Liver (tissue), 3 donors: ENCODE data around the gene TMPRSS11A.

Experiments
- ATF3 ChIP-seq: IDR thresholded peaks from 2 replicates; pipeline ENCODE4 v1.6.1; 2016; ENCODE audit warnings: antibody characterized with exemption
- CTCF ChIP-seq: fragments of 150-350 bp; IDR thresholded peaks from 2 replicates; pipeline ENCODE4 v1.5.1; 2017; ENCODE audit warnings: improper control_type of control experiment, low read depth, low read length; ENCODE audit not compliant: missing input control
- FOXA2 ChIP-seq: IDR thresholded peaks from 2 replicates; pipeline ENCODE4 v1.6.1; 2016; ENCODE audit warnings: antibody characterized with exemption
- GABPA ChIP-seq, 2 donors: IDR thresholded peaks in 1 of 2; conservative IDR thresholded peaks in 1 of 2; 2 replicates each; pipeline ENCODE4 v1.6.1; 2016; ENCODE audit warnings: antibody characterized with exemption in 2 of 2, mild to moderate bottlenecking in 1 of 2, moderate library complexity in 1 of 2
- JUND ChIP-seq, 2 donors: IDR thresholded peaks; 2 replicates each; pipeline ENCODE4 v1.6.1; 2016; ENCODE audit warnings: antibody characterized with exemption in 2 of 2
- NR2F2 ChIP-seq: IDR thresholded peaks from 2 replicates; pipeline ENCODE4 v1.6.1; 2016; ENCODE audit warnings: antibody characterized with exemption
- RAD21 ChIP-seq, 2 donors: IDR thresholded peaks; 2 replicates each; pipeline ENCODE4 v1.6.1; 2016; ENCODE audit warnings: antibody characterized with exemption in 2 of 2, mild to moderate bottlenecking in 2 of 2
- REST ChIP-seq: IDR thresholded peaks from 2 replicates; pipeline ENCODE4 v1.6.1; 2016; ENCODE audit warnings: antibody characterized with exemption, mild to moderate bottlenecking
- RXRA ChIP-seq, 2 donors: IDR thresholded peaks; 2 replicates each; pipeline ENCODE4 v1.6.1; 2017 to 2018; ENCODE audit warnings: antibody characterized with exemption in 2 of 2, mild to moderate bottlenecking in 1 of 2
- TAF1 ChIP-seq: conservative IDR thresholded peaks from 2 replicates; pipeline ENCODE4 v1.6.1; 2016; ENCODE audit warnings: antibody characterized with exemption, mild to moderate bottlenecking
- TF ChIP-seq, protein P1 (sequence below): IDR thresholded peaks from 2 replicates; pipeline ENCODE4 v1.6.1; 2016; ENCODE audit warnings: antibody characterized with exemption
- TF ChIP-seq, protein P2 (sequence below): IDR thresholded peaks from 2 replicates; pipeline ENCODE4 v1.6.1; 2016; ENCODE audit warnings: antibody characterized with exemption
- donor health status: healthy.
- donor health status: healthy.

DNA sequence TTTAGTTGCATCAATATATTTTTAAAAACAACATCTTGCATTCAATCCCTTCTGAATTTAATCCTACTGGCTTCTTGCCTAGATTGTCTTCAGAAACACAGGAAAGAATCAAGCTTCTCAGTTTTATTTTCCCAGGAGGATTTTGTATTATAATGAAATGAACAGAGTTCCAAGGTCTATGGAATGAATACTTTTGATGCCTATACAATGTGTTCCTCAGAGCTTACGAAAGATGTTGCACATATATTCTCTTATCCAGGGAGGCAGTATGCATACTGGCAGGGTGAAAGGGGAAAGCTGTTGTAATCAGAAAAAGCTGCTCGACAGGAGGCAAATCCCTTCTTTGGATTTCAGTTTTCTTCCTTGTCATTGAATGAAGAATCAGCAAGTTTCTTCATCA is 88.3 kb downstream of the TMPRSS11A start:
- TF ChIP-seq CTCF (no peak), REST (no peak), ATF3 (no peak), JUND (IDR thresholded peaks at IDR 0.05) (no peak), RAD21 (IDR thresholded peaks at IDR 0.05) (no peak), TAF1 (no peak), NR2F2 (no peak), GABPA (IDR thresholded peaks at IDR 0.05 in 1 of 2, conservative IDR thresholded peaks at IDR 0.05 in 1 of 2) (no peak), FOXA2 (no peak), RXRA (IDR thresholded peaks at IDR 0.05) (no peak)
- TF ChIP-seq, protein P1, sequence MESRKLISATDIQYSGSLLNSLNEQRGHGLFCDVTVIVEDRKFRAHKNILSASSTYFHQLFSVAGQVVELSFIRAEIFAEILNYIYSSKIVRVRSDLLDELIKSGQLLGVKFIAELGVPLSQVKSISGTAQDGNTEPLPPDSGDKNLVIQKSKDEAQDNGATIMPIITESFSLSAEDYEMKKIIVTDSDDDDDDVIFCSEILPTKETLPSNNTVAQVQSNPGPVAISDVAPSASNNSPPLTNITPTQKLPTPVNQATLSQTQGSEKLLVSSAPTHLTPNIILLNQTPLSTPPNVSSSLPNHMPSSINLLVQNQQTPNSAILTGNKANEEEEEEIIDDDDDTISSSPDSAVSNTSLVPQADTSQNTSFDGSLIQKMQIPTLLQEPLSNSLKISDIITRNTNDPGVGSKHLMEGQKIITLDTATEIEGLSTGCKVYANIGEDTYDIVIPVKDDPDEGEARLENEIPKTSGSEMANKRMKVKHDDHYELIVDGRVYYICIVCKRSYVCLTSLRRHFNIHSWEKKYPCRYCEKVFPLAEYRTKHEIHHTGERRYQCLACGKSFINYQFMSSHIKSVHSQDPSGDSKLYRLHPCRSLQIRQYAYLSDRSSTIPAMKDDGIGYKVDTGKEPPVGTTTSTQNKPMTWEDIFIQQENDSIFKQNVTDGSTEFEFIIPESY = no peak
- TF ChIP-seq, protein P2, sequence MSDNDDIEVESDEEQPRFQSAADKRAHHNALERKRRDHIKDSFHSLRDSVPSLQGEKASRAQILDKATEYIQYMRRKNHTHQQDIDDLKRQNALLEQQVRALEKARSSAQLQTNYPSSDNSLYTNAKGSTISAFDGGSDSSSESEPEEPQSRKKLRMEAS = no peak
